ENCODE results near the gene ZBTB20. TPM values are rescaled to one million over a fixed set of nuclear protein-coding genes. Genes with fewer than 3 reads are reported as not detected.

The ZBTB20 gene
- total and polyA plus RNA-seq, 2 donors (not counting 1 experiment from before 2014, with no cell fraction given), result 4.0 to 123 TPM

- Mint-ChIP-seq H3K4me1 (peaks cover 62% of the 10 kb centered on the region), H3K27ac (no peak overlapping the region)
- H3K4me2 ChIP-seq (replicated peaks; ENCODE audit: low read depth, low read length, poor library complexity, severe bottlenecking), result no peak overlapping the region
Observed at GRCh38 chr3:114442246-114442645, 704.8 kb downstream of the ZBTB20 start.

GRCh38 chr3:114441386-114441785 lies 705.7 kb downstream of the ZBTB20 start:
- peaks cover 28% of the 10 kb centered on the region for H3K79me2 ChIP-seq (ENCODE audit: control insufficient read depth, insufficient read depth, low read length)
- H3K4me3 ChIP-seq (ENCODE audit: control extremely low read depth in 1 of 5, extremely low read depth in 1 of 5, insufficient read depth in 1 of 5, low read depth in 2 of 5, low read length in 4 of 5), result no peak overlapping the region
- Mint-ChIP-seq H3K27me3 (no peaks in the 10 kb centered on the region), H3K4me3 (peak overlapping the region; percentile 27), H3K27ac (peak overlapping the region; percentile 47), H3K9me3 (ENCODE audit: insufficient read depth) (no peaks in the 10 kb centered on the region), H3K4me1 (peaks cover 64% of the 10 kb centered on the region)
- H3K9ac ChIP-seq (ENCODE audit: low read length), result no peak overlapping the region
- ATAC-seq (ENCODE audit: low read depth) (no peak), DNase-seq (no peak)
- peaks cover 10 to 12% of the 10 kb centered on the region in 2 donors for H3K4me1 ChIP-seq (ENCODE audit: control insufficient read depth in 2 of 2, insufficient read depth in 2 of 2, low read length in 2 of 2)
- no peaks in the 10 kb centered on the region for H3K9me3 ChIP-seq (ENCODE audit: control extremely low read depth in 1 of 3, control insufficient read depth in 2 of 3, insufficient read depth in 1 of 3, low read length in 2 of 3)
- peaks cover 8% of the 10 kb centered on the region for H4K20me1 ChIP-seq (ENCODE audit: control insufficient read depth, insufficient read depth, low read length, poor library complexity, severe bottlenecking)
- H3K4me2 ChIP-seq (replicated peaks; ENCODE audit: low read depth, low read length, poor library complexity, severe bottlenecking), result no peak overlapping the region
- intact Hi-C loops (cut with micrococcal nuclease), result no loop called here
- 100% methylated on average over 2 of the region's 10 CpGs for WGBS (ENCODE audit: insufficient coverage)
- ChIA-PET CTCF (interaction anchor here (1.0 to 17.8 kb wide), 2 partner anchors 10 to 22 kb away, joined by 3 to 203 read pairs; no protein-coding TSS in a partner anchor), POLR2A (interaction anchor here (0.5 kb wide), 1 partner anchor 9 kb away, joined by 3 read pairs; no protein-coding TSS in a partner anchor)
- H3K36me3 ChIP-seq (replicated peaks in 1 of 2; ENCODE audit: control extremely low read depth in 1 of 2, control insufficient read depth in 1 of 2, extremely low read depth in 1 of 2, insufficient read depth in 2 of 2, low read length in 1 of 2), result no peaks in the 10 kb centered on the region
- H3K27me3 ChIP-seq (replicated peaks in 1 of 4; ENCODE audit: control extremely low read depth in 1 of 4, control insufficient read depth in 3 of 4, insufficient read depth in 4 of 4, low read length in 3 of 4), result no peaks in the 10 kb centered on the region
- no peak for TF ChIP-seq EZH2 (IDR thresholded peaks at IDR 0.05; ENCODE audit: borderline replicate concordance, insufficient read depth, low read depth, low read length, poor library complexity, severe bottlenecking)
- no peak for TF ChIP-seq CTCF (IDR thresholded peaks at IDR 0.05)
- H2AFZ ChIP-seq (ENCODE audit: insufficient read depth, low read depth, low read length, poor library complexity, severe bottlenecking), result no peak overlapping the region
- H3K27ac ChIP-seq (ENCODE audit: low read length in 2 of 2), result no peak overlapping the region

More at GRCh38 chr3:114442246-114442645, 704.8 kb downstream of the ZBTB20 start:
- TF ChIP-seq EZH2 (IDR thresholded peaks at IDR 0.05; ENCODE audit: borderline replicate concordance, insufficient read depth, low read depth, low read length, poor library complexity, severe bottlenecking) (no peak), CTCF (IDR thresholded peaks at IDR 0.05) (no peak)
- Histone ChIP-seq H2AFZ (ENCODE audit: insufficient read depth, low read depth, low read length, poor library complexity, severe bottlenecking) (no peak overlapping the region), H3K27me3 (replicated peaks in 1 of 4; ENCODE audit: control extremely low read depth in 1 of 4, control insufficient read depth in 3 of 4, insufficient read depth in 4 of 4, low read length in 3 of 4) (no peaks in the 10 kb centered on the region), H3K36me3 (replicated peaks in 1 of 2; ENCODE audit: control extremely low read depth in 1 of 2, control insufficient read depth in 1 of 2, extremely low read depth in 1 of 2, insufficient read depth in 2 of 2, low read length in 1 of 2) (no peaks in the 10 kb centered on the region), H3K4me3 (ENCODE audit: control extremely low read depth in 1 of 5, extremely low read depth in 1 of 5, insufficient read depth in 1 of 5, low read depth in 2 of 5, low read length in 4 of 5) (no peak overlapping the region), H3K79me2 (ENCODE audit: control insufficient read depth, insufficient read depth, low read length) (peaks cover 37% of the 10 kb centered on the region), H3K4me1 (ENCODE audit: control insufficient read depth in 2 of 2, insufficient read depth in 2 of 2, low read length in 2 of 2) (peaks cover 5 to 7% of the 10 kb centered on the region in 2 donors), H3K9me3 (ENCODE audit: control extremely low read depth in 1 of 3, control insufficient read depth in 2 of 3, insufficient read depth in 1 of 3, low read length in 2 of 3) (no peaks in the 10 kb centered on the region), H3K9ac (ENCODE audit: low read length) (no peak overlapping the region), H3K27ac (ENCODE audit: low read length in 2 of 2) (no peak overlapping the region), H4K20me1 (ENCODE audit: control insufficient read depth, insufficient read depth, low read length, poor library complexity, severe bottlenecking) (peaks cover 8% of the 10 kb centered on the region)
- Mint-ChIP-seq H3K27me3 (no peaks in the 10 kb centered on the region), H3K9me3 (ENCODE audit: insufficient read depth) (no peaks in the 10 kb centered on the region), H3K4me3 (no peak overlapping the region)
- ChIA-PET CTCF (interaction anchor here (1.2 to 17.8 kb wide), 2 partner anchors 12 to 23 kb away, joined by 3 to 203 read pairs; no protein-coding TSS in a partner anchor), POLR2A (interaction anchor here (0.6 kb wide), 1 partner anchor 9 kb away, joined by 3 read pairs; no protein-coding TSS in a partner anchor)
- ATAC-seq (ENCODE audit: low read depth) (no peak), DNase-seq (no peak)
- intact Hi-C loops (cut with micrococcal nuclease), result no loop called here

All from B cell (primary cell).